Smooth muscle cell (in vitro differentiated cells): ENCODE results near the gene IRF8. TPM values are rescaled to one million over a fixed set of nuclear protein-coding genes. Genes with fewer than 3 reads are reported as not detected.
"Not testable (repeated sequence)": the region's sequence is repeated elsewhere in the genome, so short reads cannot be mapped to it uniquely, and the experiment has no call there.

Experiments
- DNase-seq: peaks from one replicate; lab custom pipeline; 2025; ENCODE audit not compliant: unreplicated experiment; lab: John Stamatoyannopoulos, UW
- H2AFZ ChIP-seq: fragments of 200-600 bp; sonication (generic); 2 replicates; pipeline ENCODE4 v1.6.0; 2016; ENCODE audit warnings: antibody characterized with exemption, low read depth, mild to moderate bottlenecking
- H3F3A ChIP-seq: fragments of 200-600 bp; sonication (generic); 2 replicates; pipeline ENCODE4 v1.6.0; 2017; ENCODE audit warnings: antibody characterized with exemption, low read depth
- H3K27ac ChIP-seq: fragments of 200-600 bp; sonication (generic); 2 replicates; pipeline ENCODE4 v1.5.1; 2016; ENCODE audit warnings: low read depth, mild to moderate bottlenecking
- H3K27me3 ChIP-seq: fragments of 200-600 bp; sonication (generic); 2 replicates; pipeline ENCODE4 v1.6.1; 2016; ENCODE audit warnings: low read depth, mild to moderate bottlenecking
- H3K36me3 ChIP-seq: fragments of 200-600 bp; sonication (generic); 2 replicates; pipeline ENCODE4 v1.5.1; 2016; ENCODE audit warnings: low read depth
- H3K4me1 ChIP-seq: fragments of 200-600 bp; sonication (generic); 2 replicates; pipeline ENCODE4 v1.5.1; 2016; ENCODE audit warnings: low read depth
- H3K4me2 ChIP-seq: fragments of 200-600 bp; sonication (generic); 2 replicates; pipeline ENCODE4 v1.6.0; 2016; ENCODE audit warnings: mild to moderate bottlenecking
- H3K4me3 ChIP-seq: fragments of 200-600 bp; sonication (generic); 2 replicates; pipeline ENCODE4 v1.5.1; 2016; ENCODE audit warnings: mild to moderate bottlenecking
- H3K79me2 ChIP-seq: fragments of 200-600 bp; sonication (generic); 2 replicates; pipeline ENCODE4 v1.6.0; 2016; ENCODE audit warnings: low read depth, mild to moderate bottlenecking
- H3K9ac ChIP-seq: fragments of 200-600 bp; sonication (generic); 2 replicates; pipeline ENCODE4 v1.6.0; 2016; ENCODE audit warnings: low read depth
- H3K9me3 ChIP-seq: fragments of 200-600 bp; sonication (generic); replicated peaks from 2 replicates; pipeline ENCODE4 v1.5.1; 2016; ENCODE audit warnings: low read depth
- H4K20me1 ChIP-seq: fragments of 200-600 bp; sonication (generic); 2 replicates; pipeline ENCODE4 v1.6.0; 2016; ENCODE audit warnings: low read depth
- WGBS: methylation state at CpG from one replicate; pipeline ENCODE4 v1.1.7; 2016; ENCODE audit warnings: low lambda C conversion rate; 5-methylcytosine and 5-hydroxymethylcytosine counted together
- polyA plus RNA-seq: library from polyadenylated mRNA; unstranded; fragments of >200 nt; fragmentation: Nextera tagmentation; extraction: Ambion mirVana; gene quantifications from 2 replicates; pipeline ENCODE4 v1.2.1, GENCODE V29; 2016
- total RNA-seq: library from RNA; depleted of rRNA; stranded (reverse); fragments of >200 nt; gene quantifications from 2 replicates; pipeline ENCODE4 v1.2.3, GENCODE V29; 2014
- TF ChIP-seq, protein P1 (sequence below): fragments of 200-600 bp; sonication (generic); IDR thresholded peaks from 2 replicates; pipeline ENCODE4 v1.5.1; 2017; ENCODE audit warnings: borderline replicate concordance, mild to moderate bottlenecking, antibody characterized with exemption; ENCODE audit not compliant: insufficient read depth, poor library complexity, severe bottlenecking

The IRF8 gene
- total and polyA plus RNA-seq, 2 experiments from 2014 or later: 0.88 to 3.4 TPM

- no peaks in the 10 kb centered on the region for H3F3A ChIP-seq
- no peak overlapping the region for H3K4me2 ChIP-seq
- no peaks in the 10 kb centered on the region for H3K27me3 ChIP-seq
- WGBS: 48% methylated on average over 12 of the region's 12 CpGs
- H3K9ac ChIP-seq: no peak overlapping the region
- DNase-seq: no peak
- no peaks in the 10 kb centered on the region for H3K9me3 ChIP-seq
- no peak overlapping the region for H3K4me3 ChIP-seq
- H3K27ac ChIP-seq: no peak overlapping the region
- no peaks in the 10 kb centered on the region for H3K36me3 ChIP-seq
- no peaks in the 10 kb centered on the region for H3K79me2 ChIP-seq
- no peaks in the 10 kb centered on the region for H4K20me1 ChIP-seq
- H2AFZ ChIP-seq: no peak overlapping the region
- H3K4me1 ChIP-seq: no peaks in the 10 kb centered on the region
- TF ChIP-seq, protein P1, sequence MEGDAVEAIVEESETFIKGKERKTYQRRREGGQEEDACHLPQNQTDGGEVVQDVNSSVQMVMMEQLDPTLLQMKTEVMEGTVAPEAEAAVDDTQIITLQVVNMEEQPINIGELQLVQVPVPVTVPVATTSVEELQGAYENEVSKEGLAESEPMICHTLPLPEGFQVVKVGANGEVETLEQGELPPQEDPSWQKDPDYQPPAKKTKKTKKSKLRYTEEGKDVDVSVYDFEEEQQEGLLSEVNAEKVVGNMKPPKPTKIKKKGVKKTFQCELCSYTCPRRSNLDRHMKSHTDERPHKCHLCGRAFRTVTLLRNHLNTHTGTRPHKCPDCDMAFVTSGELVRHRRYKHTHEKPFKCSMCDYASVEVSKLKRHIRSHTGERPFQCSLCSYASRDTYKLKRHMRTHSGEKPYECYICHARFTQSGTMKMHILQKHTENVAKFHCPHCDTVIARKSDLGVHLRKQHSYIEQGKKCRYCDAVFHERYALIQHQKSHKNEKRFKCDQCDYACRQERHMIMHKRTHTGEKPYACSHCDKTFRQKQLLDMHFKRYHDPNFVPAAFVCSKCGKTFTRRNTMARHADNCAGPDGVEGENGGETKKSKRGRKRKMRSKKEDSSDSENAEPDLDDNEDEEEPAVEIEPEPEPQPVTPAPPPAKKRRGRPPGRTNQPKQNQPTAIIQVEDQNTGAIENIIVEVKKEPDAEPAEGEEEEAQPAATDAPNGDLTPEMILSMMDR: no peak
Observed at GRCh38 chr16:85869785-85870558, 29.0 kb upstream of the IRF8 start.

DNA sequence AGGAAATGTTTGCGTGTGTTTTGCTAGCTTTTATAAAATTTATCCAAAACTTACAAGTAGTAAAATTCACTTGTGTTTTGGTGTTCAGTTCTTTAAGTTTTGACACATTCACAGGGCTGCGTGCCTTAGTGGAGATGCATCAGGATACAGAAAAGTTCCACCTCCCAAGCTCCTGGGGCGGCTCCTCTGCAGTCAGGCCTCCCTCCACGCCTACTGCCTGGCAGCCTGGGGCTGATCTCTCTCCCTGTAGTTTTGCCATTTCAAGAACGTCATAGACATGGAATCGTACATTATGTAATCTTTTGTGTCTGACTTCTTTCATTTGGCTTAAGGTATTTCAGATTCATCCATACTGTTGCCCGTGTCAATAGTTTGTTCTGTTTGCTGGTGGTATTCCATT, 27.2 kb upstream of the IRF8 start:
- no peak overlapping the region for H3K4me3 ChIP-seq
- H3K4me2 ChIP-seq: no peak overlapping the region
- no peak overlapping the region for H2AFZ ChIP-seq
- no peaks in the 10 kb centered on the region for H3K79me2 ChIP-seq
- no peaks in the 10 kb centered on the region for H3K4me1 ChIP-seq
- WGBS: 78% methylated on average over 7 of the region's 7 CpGs
- no peak overlapping the region for H3K9ac ChIP-seq
- TF ChIP-seq, protein P1: no peak
- no peaks in the 10 kb centered on the region for H4K20me1 ChIP-seq
- no peaks in the 10 kb centered on the region for H3F3A ChIP-seq
- H3K9me3 ChIP-seq: no peaks in the 10 kb centered on the region
- no peak for DNase-seq
- no peak overlapping the region for H3K27ac ChIP-seq
- no peaks in the 10 kb centered on the region for H3K36me3 ChIP-seq
- no peaks in the 10 kb centered on the region for H3K27me3 ChIP-seq

DNA sequence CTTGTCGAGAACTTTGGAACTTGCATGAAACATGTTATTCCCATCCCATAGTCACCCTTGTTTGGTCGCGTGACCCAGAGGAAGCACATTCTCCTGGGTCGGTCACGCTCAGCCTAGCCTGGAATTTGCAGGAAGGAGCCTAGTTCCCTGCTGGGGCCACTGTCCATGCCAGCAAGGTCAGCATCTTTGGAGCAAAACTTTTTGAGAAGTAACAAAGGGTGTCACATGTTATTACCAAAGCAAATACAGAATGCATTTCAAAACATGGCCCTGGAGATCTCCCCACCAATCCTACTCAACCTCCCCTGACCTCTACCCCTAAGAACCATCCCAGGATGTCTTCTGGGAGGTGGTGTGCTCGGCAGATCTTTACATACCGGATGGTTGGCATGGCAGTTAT, 26.2 kb upstream of the IRF8 start:
- TF ChIP-seq, protein P1: no peak
- H3K36me3 ChIP-seq: no peaks in the 10 kb centered on the region
- H4K20me1 ChIP-seq: no peaks in the 10 kb centered on the region
- no peak overlapping the region for H3K4me2 ChIP-seq
- no peak overlapping the region for H3K9ac ChIP-seq
- H3K27me3 ChIP-seq: no peaks in the 10 kb centered on the region
- no peak for DNase-seq
- no peak overlapping the region for H2AFZ ChIP-seq
- H3K9me3 ChIP-seq: no peaks in the 10 kb centered on the region
- no peaks in the 10 kb centered on the region for H3K4me1 ChIP-seq
- H3K4me3 ChIP-seq: no peak overlapping the region
- H3K79me2 ChIP-seq: no peaks in the 10 kb centered on the region
- WGBS: 93% methylated on average over 7 of the region's 7 CpGs
- H3K27ac ChIP-seq: no peak overlapping the region
- no peaks in the 10 kb centered on the region for H3F3A ChIP-seq

DNA sequence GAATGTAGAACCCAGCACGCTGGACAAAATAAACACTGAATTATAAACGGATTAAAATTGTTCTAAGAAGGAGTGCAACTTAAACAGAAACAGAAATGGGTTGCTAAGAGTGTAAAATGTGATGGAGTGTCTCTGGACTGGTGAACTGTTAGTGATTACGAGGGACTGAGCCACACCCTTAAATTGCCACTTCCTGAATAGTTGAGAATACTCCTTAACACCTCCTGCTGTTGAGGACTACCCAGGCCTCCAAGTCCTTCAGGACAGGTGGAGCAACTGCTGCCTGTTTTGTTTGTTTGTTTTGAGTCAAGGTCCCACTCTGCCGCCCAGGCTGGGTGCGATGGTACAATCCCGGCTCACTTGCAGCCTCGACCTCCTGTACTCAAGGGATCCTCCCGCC, 25.8 kb upstream of the IRF8 start:
- TF ChIP-seq, protein P1: no peak
- no peaks in the 10 kb centered on the region for H3F3A ChIP-seq
- no peak overlapping the region for H2AFZ ChIP-seq
- 80% methylated on average over 8 of the region's 8 CpGs for WGBS
- H4K20me1 ChIP-seq: no peaks in the 10 kb centered on the region
- H3K4me3 ChIP-seq: no peak overlapping the region
- DNase-seq: no peak
- no peaks in the 10 kb centered on the region for H3K36me3 ChIP-seq
- H3K27me3 ChIP-seq: no peaks in the 10 kb centered on the region
- no peaks in the 10 kb centered on the region for H3K4me1 ChIP-seq
- H3K4me2 ChIP-seq: no peak overlapping the region
- H3K9me3 ChIP-seq: no peaks in the 10 kb centered on the region
- H3K9ac ChIP-seq: no peak overlapping the region
- H3K79me2 ChIP-seq: no peaks in the 10 kb centered on the region
- no peak overlapping the region for H3K27ac ChIP-seq

GRCh38 chr16:85874031-85874430, 24.9 kb upstream of the IRF8 start:
- H2AFZ ChIP-seq, H3K36me3 ChIP-seq, H3K4me2 ChIP-seq, H3K4me3 ChIP-seq, H4K20me1 ChIP-seq, H3F3A ChIP-seq, H3K9me3 ChIP-seq, DNase-seq, H3K27me3 ChIP-seq, H3K27ac ChIP-seq, H3K79me2 ChIP-seq, H3K4me1 ChIP-seq, H3K9ac ChIP-seq: not testable (repeated sequence)
- WGBS: 88% methylated on average over 5 of the region's 5 CpGs
